Naive thymus-derived CD4-positive, alpha-beta T cell (primary cell): ENCODE measurements around the gene DNPEP. TPM values are rescaled to one million over a fixed set of nuclear protein-coding genes. Genes with fewer than 3 reads are reported as not detected.
"Not testable (repeated sequence)": the region's sequence is repeated elsewhere in the genome, so short reads cannot be mapped to it uniquely, and the experiment has no call there.

Source experiments
- ATAC-seq: fragments of 150-1000 bp; cut with Tn5 transposase; 2 replicates; pipeline ENCODE4 v1.10.0; 2021; ENCODE audit warnings: mild to moderate bottlenecking, moderate library complexity
- CTCF ChIA-PET: fragments of 350-600 bp; sonication (Branson Sonifier 250); formaldehyde crosslinking; loops from one replicate; lab custom pipeline; 2021; ENCODE audit warnings: antibody characterized with exemption; lab: Charles Lee
- POLR2A ChIA-PET: fragments of 350-600 bp; sonication (Branson Sonifier 250); formaldehyde crosslinking; loops from one replicate; lab custom pipeline; 2021; ENCODE audit warnings: antibody characterized with exemption, inconsistent platforms; lab: Charles Lee
- DNase-seq, 9 donors: peaks; one replicate each; pipeline versions ENCODE4 v3.0.0 to v3.0.0-alpha.2; 2020 to 2022; ENCODE audit warnings: mixed read lengths in 1 of 9
- H3K27ac ChIP-seq: one replicate; pipeline ENCODE4 v1.7.0; 2013; ENCODE audit warnings: mild to moderate bottlenecking, low read depth, low read length, moderate library complexity
- H3K27me3 ChIP-seq, 2 donors: one replicate each; pipeline ENCODE4 v1.7.0; 2013; ENCODE audit warnings: low read length in 2 of 2, mild to moderate bottlenecking in 2 of 2, moderate library complexity in 2 of 2; ENCODE audit not compliant: control insufficient read depth in 2 of 2, insufficient read depth in 2 of 2
- H3K36me3 ChIP-seq, 3 experiments: 1 replicate in 2 of 3; 2 replicates in 1 of 3; pipeline ENCODE4 v1.7.0; 2013; ENCODE audit warnings: low read length in 3 of 3, mild to moderate bottlenecking in 3 of 3, moderate library complexity in 1 of 3; ENCODE audit not compliant: insufficient read depth in 3 of 3, control insufficient read depth in 2 of 3
- H3K4me1 ChIP-seq, 2 donors: one replicate each; pipeline ENCODE4 v1.7.0; 2013; ENCODE audit warnings: low read length in 2 of 2, mild to moderate bottlenecking in 2 of 2, moderate library complexity in 1 of 2; ENCODE audit not compliant: control insufficient read depth in 2 of 2, insufficient read depth in 2 of 2
- H3K4me3 ChIP-seq: 2 replicates; pipeline ENCODE4 v1.7.0; 2013; ENCODE audit warnings: mild to moderate bottlenecking, low read length
- H3K9me3 ChIP-seq, 3 experiments: 1 replicate in 2 of 3; 2 replicates in 1 of 3; pipeline ENCODE4 v1.7.0; 2013; ENCODE audit warnings: low read length in 3 of 3; ENCODE audit not compliant: control insufficient read depth in 2 of 3
- H3K27ac Mint-ChIP-seq, 9 donors: one replicate each; pipeline ENCODE4 v1.8.0; 2020 to 2022; ENCODE audit warnings: mixed read lengths in 9 of 9, mild to moderate bottlenecking in 8 of 9, moderate library complexity in 5 of 9, inconsistent platforms in 2 of 9
- H3K27me3 Mint-ChIP-seq, 5 donors: one replicate each; pipeline ENCODE4 v1.8.0; 2021 to 2022; ENCODE audit warnings: mixed read lengths in 5 of 5, mild to moderate bottlenecking in 1 of 5
- H3K36me3 Mint-ChIP-seq, 5 donors: one replicate each; pipeline ENCODE4 v1.8.0; 2020 to 2022; ENCODE audit warnings: mixed read lengths in 5 of 5, mild to moderate bottlenecking in 3 of 5, inconsistent platforms in 1 of 5
- H3K4me1 Mint-ChIP-seq, 7 donors: one replicate each; pipeline ENCODE4 v1.8.0; 2020 to 2022; ENCODE audit warnings: mixed read lengths in 7 of 7, mild to moderate bottlenecking in 3 of 7, inconsistent platforms in 1 of 7
- H3K4me3 Mint-ChIP-seq, 10 donors: one replicate each; pipeline ENCODE4 v1.8.0; 2020 to 2022; ENCODE audit warnings: mild to moderate bottlenecking in 10 of 10, mixed read lengths in 10 of 10, moderate library complexity in 6 of 10, inconsistent platforms in 2 of 10
- H3K9me3 Mint-ChIP-seq, 11 donors: one replicate each; pipeline ENCODE4 v1.8.0; 2020 to 2022; ENCODE audit warnings: mixed read lengths in 11 of 11, mild to moderate bottlenecking in 4 of 11, inconsistent platforms in 1 of 11, moderate library complexity in 1 of 11
- intact Hi-C, 2 donors: fragments of 100-400 bp; cut with micrococcal nuclease; formaldehyde crosslinking; loops; one replicate each; pipeline ENCODE4 v1.15.1; 2023
- polyA plus RNA-seq, 2 donors: library from polyadenylated mRNA; unstranded; fragments of 300-500 nt; fragmentation: Illumina TruSeq; gene quantifications; one replicate each; pipeline ENCODE4 v1.2.3, GENCODE V29; 2021
- total RNA-seq, 6 experiments: library from RNA in 5 of 6; stranded (reverse) in 5 of 6; gene quantifications; 1 replicate in 5 of 6; 2 replicates in 1 of 6; pipeline ENCODE4 v1.2.3 and lab custom pipeline; 2021 to 2026

DNPEP gene
- total and polyA plus RNA-seq, 7 experiments from 2014 or later: 57.5 to 115 (median 73.9) TPM

DNA sequence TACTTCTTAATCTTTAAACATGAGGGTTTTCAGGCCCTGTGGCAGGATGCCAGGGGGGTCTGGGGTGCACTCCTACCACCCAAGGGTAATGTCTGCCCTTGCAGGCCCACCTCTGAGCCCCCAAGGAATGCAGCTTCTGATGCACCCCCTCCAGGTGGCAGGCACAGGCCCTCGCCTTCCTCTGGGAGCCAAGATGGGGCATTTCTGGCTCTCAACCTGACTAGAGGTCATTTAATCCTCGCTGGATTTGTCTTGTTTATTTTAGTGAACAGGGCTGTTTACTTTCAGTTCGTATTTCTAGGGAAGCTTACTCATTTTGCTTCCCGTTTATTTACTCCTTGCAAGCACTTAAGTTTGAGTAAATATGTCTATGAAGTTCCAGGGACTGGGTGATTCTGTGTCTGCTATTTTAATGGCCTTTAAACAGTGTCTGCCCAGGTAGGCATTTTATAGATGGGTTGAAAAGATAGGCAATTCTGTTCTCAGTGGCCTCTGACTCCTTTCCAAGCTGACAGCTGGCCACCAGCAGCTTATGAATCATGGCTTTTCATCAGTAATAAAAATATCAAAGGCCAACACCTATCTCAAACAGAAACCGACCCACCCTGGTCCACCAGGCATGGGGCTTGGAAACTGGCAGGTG, 11.1 kb upstream of the DNPEP start:
- Mint-ChIP-seq H3K36me3 (peaks cover 0 to 4% (median 0%) of the 10 kb centered on the region in 5 donors), H3K4me1 (peaks cover 4 to 29% (median 15%) of the 10 kb centered on the region in 7 donors), H3K27me3 (peaks cover 0 to 20% (median 2%) of the 10 kb centered on the region in 5 donors), H3K4me3 (no peak overlapping the region), H3K9me3 (no peaks in the 10 kb centered on the region), H3K27ac (no peak overlapping the region)
- intact Hi-C loops: no loop called here
- ChIA-PET CTCF (no interaction called here), POLR2A (interaction anchor here (3.3 kb wide), 1 partner anchor 10 kb away, joined by 14 read pairs; the partner anchor contains the start of gene DNPEP)
- Histone ChIP-seq H3K4me1 (peaks cover 3 to 16% of the 10 kb centered on the region in 2 donors), H3K27me3 (no peaks in the 10 kb centered on the region), H3K27ac (no peak overlapping the region), H3K36me3 (no peaks in the 10 kb centered on the region), H3K4me3 (no peak overlapping the region), H3K9me3 (no peaks in the 10 kb centered on the region)
- DNase-seq: no peak
- no peak for ATAC-seq

DNA sequence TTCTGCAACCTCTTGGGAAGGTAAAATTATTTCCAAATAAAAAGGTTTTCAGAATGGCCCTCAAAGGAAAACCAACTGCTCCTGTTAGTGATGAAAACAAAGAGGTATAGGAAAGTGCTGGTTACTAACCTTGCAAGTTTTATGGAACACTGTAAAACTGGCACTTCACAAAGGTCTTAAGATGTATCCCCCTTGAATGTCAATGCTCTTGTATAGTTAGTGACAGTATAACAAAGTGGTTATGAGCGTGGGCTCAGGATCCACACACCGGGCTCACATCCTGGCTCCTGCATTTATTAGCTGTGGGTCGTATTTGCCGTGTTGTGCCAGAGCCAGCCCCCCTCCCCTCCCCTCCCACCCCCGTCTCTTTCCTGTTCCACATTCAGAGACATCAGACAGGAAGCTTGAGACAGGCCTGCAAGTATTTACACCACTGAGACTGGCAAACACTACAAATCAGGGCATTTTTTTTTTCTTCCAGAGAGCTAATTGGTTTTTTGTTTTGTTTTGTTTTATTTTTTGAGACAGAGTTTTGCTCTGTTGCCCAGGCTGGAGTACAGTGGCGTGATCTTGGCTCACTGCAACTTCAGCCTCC, 9.2 kb upstream of the DNPEP start:
- no peaks in the 10 kb centered on the region for H3K27me3 ChIP-seq
- Mint-ChIP-seq H3K4me1 (peaks cover 4 to 22% (median 11%) of the 10 kb centered on the region in 7 donors), H3K27ac (peak overlapping the region in 8 of 9 donors; percentile 74 to 93 (median 81)), H3K36me3 (peaks cover 0 to 6% (median 2%) of the 10 kb centered on the region in 5 donors), H3K9me3 (no peaks in the 10 kb centered on the region), H3K4me3 (peak overlapping the region in 9 of 10 donors; percentile 4 to 76 (median 48)), H3K27me3 (peaks cover 0 to 20% (median 0%) of the 10 kb centered on the region in 5 donors)
- H3K4me3 ChIP-seq: no peak overlapping the region
- H3K4me1 ChIP-seq: peaks cover 3 to 12% of the 10 kb centered on the region in 2 donors
- POLR2A ChIA-PET: interaction anchor here (3.3 kb wide), 1 partner anchor 9 kb away, joined by 14 read pairs; the partner anchor contains the start of gene DNPEP
- ATAC-seq: peak; percentile 69
- DNase-seq: peak in 5 of 9 donors; percentile 27 to 50 (median 47)
- H3K9me3 ChIP-seq: no peaks in the 10 kb centered on the region
- H3K36me3 ChIP-seq: no peaks in the 10 kb centered on the region
- CTCF ChIA-PET: interaction anchor here (1.1 to 1.2 kb wide), 2 partner anchors 133 to 144 kb away, joined by 3 read pairs; no protein-coding TSS in a partner anchor
- peak overlapping the region; percentile 49 for H3K27ac ChIP-seq
- intact Hi-C loops: loop anchor here in 1 of 2 donors (1.0 kb wide), 1 partner anchor 9 kb away; no protein-coding TSS in a partner anchor

DNA sequence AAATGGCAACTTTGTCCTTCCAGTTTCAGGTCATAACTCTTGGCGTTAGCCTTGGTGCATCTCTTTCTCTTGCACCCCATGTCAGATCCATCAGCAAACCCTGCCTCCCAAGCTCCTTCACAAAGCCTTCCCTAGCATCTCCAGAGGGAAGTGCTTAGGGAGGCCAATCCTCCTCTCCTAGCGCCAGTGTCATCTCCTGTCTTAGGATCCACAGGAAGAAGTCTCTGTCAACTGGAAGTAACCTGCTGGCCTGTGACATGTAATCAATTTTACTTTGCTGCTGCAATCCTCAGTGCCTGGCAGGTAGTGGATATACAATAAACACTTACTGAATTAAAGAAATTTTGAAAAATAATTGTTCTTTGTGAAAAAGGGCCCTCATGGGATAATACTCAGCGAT, 7.9 kb upstream of the DNPEP start:
- H3K36me3 Mint-ChIP-seq: peaks cover 0 to 6% (median 2%) of the 10 kb centered on the region in 5 donors
- CTCF ChIA-PET: interaction anchor here (0.7 kb wide), 1 partner anchor 583 kb away, joined by 3 read pairs; no protein-coding TSS in a partner anchor

DNA sequence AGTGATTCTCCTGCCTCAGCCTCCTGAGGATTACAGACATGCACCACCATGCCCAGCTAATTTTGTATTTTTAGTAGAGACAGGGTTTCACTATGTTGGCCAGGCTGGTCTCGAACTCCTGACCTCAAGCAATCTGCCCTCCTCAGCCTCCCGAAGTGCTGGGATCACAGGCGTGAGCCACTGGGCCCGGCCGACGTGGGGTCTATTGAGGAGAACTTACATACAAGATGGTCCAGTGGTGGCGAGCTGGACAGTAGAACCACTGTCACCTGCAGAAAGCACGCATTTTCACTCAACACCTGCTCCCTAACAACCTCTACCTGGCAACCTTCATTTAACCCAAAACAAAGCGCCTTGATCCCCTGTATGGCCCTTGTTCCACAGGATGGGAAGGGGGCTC, 7.3 kb upstream of the DNPEP start:
- peaks cover 3 to 12% of the 10 kb centered on the region in 2 donors for H3K4me1 ChIP-seq
- H3K4me3 Mint-ChIP-seq, DNase-seq, intact Hi-C loops, H3K36me3 ChIP-seq, POLR2A ChIA-PET, H3K27me3 ChIP-seq, H3K36me3 Mint-ChIP-seq, H3K4me3 ChIP-seq, H3K27ac ChIP-seq, H3K9me3 ChIP-seq, ATAC-seq, H3K27ac Mint-ChIP-seq, H3K9me3 Mint-ChIP-seq: not testable (repeated sequence)
- CTCF ChIA-PET: interaction anchor here (0.7 kb wide), 1 partner anchor 582 kb away, joined by 3 read pairs; no protein-coding TSS in a partner anchor
- Mint-ChIP-seq H3K27me3 (peaks cover 0 to 22% (median 0%) of the 10 kb centered on the region in 5 donors), H3K4me1 (peaks cover 4 to 22% (median 11%) of the 10 kb centered on the region in 7 donors)

More for the DNA sequence above, 7.9 kb upstream of the DNPEP start:
- Mint-ChIP-seq H3K27me3 (peaks cover 0 to 22% (median 0%) of the 10 kb centered on the region in 5 donors), H3K4me1 (peaks cover 4 to 22% (median 11%) of the 10 kb centered on the region in 7 donors), H3K27ac (peak overlapping the region in 2 of 9 donors; percentile 29 to 34), H3K9me3 (peaks cover 0 to 5% (median 0%) of the 10 kb centered on the region in 11 donors), H3K4me3 (no peak overlapping the region)
- H3K27me3 ChIP-seq: no peaks in the 10 kb centered on the region
- peaks cover 3 to 12% of the 10 kb centered on the region in 2 donors for H3K4me1 ChIP-seq
- H3K27ac ChIP-seq: no peak overlapping the region
- intact Hi-C loops: no loop called here
- POLR2A ChIA-PET: interaction anchor here (3.3 kb wide), 1 partner anchor 7 kb away, joined by 14 read pairs; the partner anchor contains the start of gene DNPEP
- no peak overlapping the region for H3K4me3 ChIP-seq
- no peak for ATAC-seq
- no peaks in the 10 kb centered on the region for H3K9me3 ChIP-seq
- H3K36me3 ChIP-seq: no peaks in the 10 kb centered on the region
- no peak for DNase-seq

DNA sequence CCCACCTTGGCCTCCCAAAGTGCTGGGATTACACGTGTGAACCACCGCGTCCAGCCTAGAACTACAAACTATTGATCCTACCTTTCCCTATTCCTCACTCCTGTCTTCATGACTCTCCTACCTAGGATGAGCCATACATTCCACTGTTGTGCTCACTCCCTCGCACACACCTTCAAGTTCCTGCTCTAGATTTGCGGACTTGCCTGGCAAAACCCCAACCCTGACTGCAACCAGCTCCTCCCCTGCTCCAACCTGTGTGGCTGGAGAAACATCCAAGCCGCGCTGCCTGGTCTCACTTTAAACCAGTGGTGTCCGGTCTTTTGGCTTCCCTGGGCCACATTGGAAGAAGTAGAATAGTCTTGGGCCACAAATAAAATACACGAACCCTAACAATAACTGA, 5.0 kb upstream of the DNPEP start:
- Histone ChIP-seq H3K9me3 (no peaks in the 10 kb centered on the region), H3K4me3 (no peak overlapping the region), H3K4me1 (peaks cover 10 to 21% of the 10 kb centered on the region in 2 donors), H3K36me3 (no peaks in the 10 kb centered on the region), H3K27ac (no peak overlapping the region), H3K27me3 (no peaks in the 10 kb centered on the region)
- Mint-ChIP-seq H3K36me3 (peaks cover 0 to 6% (median 2%) of the 10 kb centered on the region in 5 donors), H3K9me3 (peaks cover 0 to 5% (median 0%) of the 10 kb centered on the region in 11 donors), H3K27me3 (peaks cover 0 to 22% (median 0%) of the 10 kb centered on the region in 5 donors), H3K4me3 (no peak overlapping the region), H3K27ac (no peak overlapping the region), H3K4me1 (peaks cover 8 to 26% (median 17%) of the 10 kb centered on the region in 7 donors)
- DNase-seq (no peak), ATAC-seq (no peak)
- POLR2A ChIA-PET: interaction anchor here (0.7 kb wide), 1 partner anchor 28 kb away, joined by 3 read pairs; no protein-coding TSS in a partner anchor
- CTCF ChIA-PET: interaction anchor here (0.6 to 2.6 kb wide), 3 partner anchors 10 to 116 kb away, joined by 3 to 16 read pairs (median 5); no protein-coding TSS in a partner anchor
- intact Hi-C loops: no loop called here

DNA sequence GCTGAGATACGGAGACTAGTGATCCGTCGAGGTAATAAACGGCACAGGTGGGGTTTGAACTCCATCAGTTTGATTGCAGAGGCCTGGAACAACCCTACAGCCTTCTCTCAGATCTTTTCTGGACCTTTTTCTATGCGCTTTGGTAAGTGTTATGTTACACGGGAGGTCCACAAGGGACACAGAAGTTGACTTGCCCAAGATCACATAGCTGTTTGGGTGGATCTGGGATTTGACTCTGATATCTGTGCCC, 1.1 kb upstream of the DNPEP start:
- Histone ChIP-seq H3K4me3 (peak overlapping the region; percentile 38), H3K36me3 (peaks cover 6 to 32% (median 9%) of the 10 kb centered on the region in 3 experiments), H3K9me3 (no peaks in the 10 kb centered on the region), H3K27ac (peak overlapping the region; percentile 78), H3K27me3 (no peaks in the 10 kb centered on the region), H3K4me1 (peaks cover 17 to 22% of the 10 kb centered on the region in 2 donors)
- DNase-seq (no peak), ATAC-seq (no peak)
- Mint-ChIP-seq H3K36me3 (peaks cover 3 to 17% (median 7%) of the 10 kb centered on the region in 5 donors), H3K9me3 (peaks cover 0 to 5% (median 0%) of the 10 kb centered on the region in 11 donors), H3K27ac (peak overlapping the region; percentile 73 to 98 (median 90)), H3K4me1 (peaks cover 2 to 33% (median 27%) of the 10 kb centered on the region in 7 donors), H3K4me3 (peak overlapping the region; percentile 52 to 97 (median 84)), H3K27me3 (peaks cover 0 to 14% (median 0%) of the 10 kb centered on the region in 5 donors)
- intact Hi-C loops: loop anchor here (1.0 to 5.0 kb wide), 27 partner anchors 8 to 1172 kb away; partner anchors contain the start of genes ANKZF1 (in 2 of the 2), ARPC2 (in 2 of the 2), ATG9A (in 2 of the 2) and CHPF (in 2 of the 2)
- POLR2A ChIA-PET: interaction anchor here (0.7 to 3.3 kb wide), 12 partner anchors 8 to 717 kb away, joined by 3 to 14 read pairs (median 4); partner anchors contain the start of genes CHPF, CNPPD1, DNAJB2 and GMPPA
- CTCF ChIA-PET: interaction anchor here (0.7 to 1.3 kb wide), 5 partner anchors 14 to 153 kb away, joined by 3 to 11 read pairs (median 3); no protein-coding TSS in a partner anchor
